H1 (cell line): Measurements from ENCODE around the gene FGFR2. TPM values are rescaled to one million over a fixed set of nuclear protein-coding genes. Genes with fewer than 3 reads are reported as not detected.

ENCODE experiments used
- CTCF ChIA-PET: fragments of 300-600 bp; sonication (Branson Sonifier 250); formaldehyde crosslinking; loops from one replicate; lab custom pipeline; 2021; ENCODE audit not compliant: partially characterized antibody; lab: Charles Lee
- POLR2A ChIA-PET: fragments of 300-600 bp; sonication (Branson Sonifier 250); formaldehyde crosslinking; loops from one replicate; lab custom pipeline; 2021; ENCODE audit warnings: inconsistent platforms; ENCODE audit not compliant: partially characterized antibody; lab: Charles Lee
- DNase-seq, 2 experiments: peaks; one replicate each; pipeline versions ENCODE4 v3.0.0 to v3.0.0-alpha.2; 2010 to 2022; ENCODE audit warnings: low spot score in 2 of 2, low read depth in 1 of 2, mixed read lengths in 1 of 2
- FAIRE-seq: peaks from 2 replicates; lab custom pipeline; 2011; peaks lifted over from hg19 to GRCh38; lab: Jason Lieb, UNC
- H2AFZ ChIP-seq: 2 replicates; pipeline ENCODE4 v1.8.1; 2012; ENCODE audit warnings: low read length, inconsistent platforms
- H2AK5ac ChIP-seq: 2 replicates; pipeline ENCODE4 v1.6.1; 2013; ENCODE audit warnings: low read depth, low read length
- H2BK120ac ChIP-seq: replicated peaks from 2 replicates; pipeline ENCODE3; 2013; ENCODE audit warnings: low read depth, low read length, inconsistent platforms
- H2BK12ac ChIP-seq: 2 replicates; pipeline ENCODE4 v1.6.1; 2013; ENCODE audit warnings: low read depth, low read length
- H2BK15ac ChIP-seq: 2 replicates; pipeline ENCODE4 v1.6.1; 2013; ENCODE audit warnings: low read length
- H2BK20ac ChIP-seq: 2 replicates; pipeline ENCODE4 v1.6.1; 2013; ENCODE audit warnings: low read length
- H2BK5ac ChIP-seq: 2 replicates; pipeline ENCODE4 v1.6.1; 2013; ENCODE audit warnings: low read depth, low read length
- H3K14ac ChIP-seq: 2 replicates; pipeline ENCODE4 v1.6.1; 2013; ENCODE audit warnings: inconsistent platforms; ENCODE audit not compliant: insufficient read length
- H3K18ac ChIP-seq: 2 replicates; pipeline ENCODE4 v1.6.1; 2013; ENCODE audit warnings: low read length; ENCODE audit errors: extremely low read depth
- H3K23ac ChIP-seq: 2 replicates; pipeline ENCODE4 v1.6.1; 2013; ENCODE audit warnings: inconsistent platforms; ENCODE audit not compliant: insufficient read length
- H3K23me2 ChIP-seq: 2 replicates; pipeline ENCODE4 v1.6.1; 2013; ENCODE audit warnings: low read depth, low read length
- H3K27ac ChIP-seq: 2 replicates; pipeline ENCODE4 v1.6.1; 2011; ENCODE audit warnings: low read depth, low read length, inconsistent platforms
- H3K27me3 ChIP-seq, 4 experiments: replicated peaks in 1 of 4; 1 replicate in 1 of 4; 2 replicates in 3 of 4; pipeline versions ENCODE4 v1.6.1 to v1.8.1; 2011 to 2013; ENCODE audit warnings: low read length in 3 of 4, mild to moderate bottlenecking in 3 of 4, inconsistent platforms in 2 of 4, mixed read lengths in 2 of 4, moderate library complexity in 1 of 4; ENCODE audit not compliant: control insufficient read depth in 3 of 4, insufficient read depth in 3 of 4; ENCODE audit errors: extremely low read depth in 1 of 4
- H3K36me3 ChIP-seq, 4 experiments: 2 replicates each; pipeline versions ENCODE4 v1.6.1 to v1.8.1; 2011 to 2013; ENCODE audit warnings: mild to moderate bottlenecking in 4 of 4, low read length in 3 of 4, moderate library complexity in 2 of 4, control low read depth in 1 of 4, inconsistent platforms in 1 of 4; ENCODE audit not compliant: insufficient read depth in 4 of 4, control insufficient read depth in 2 of 4
- H3K4ac ChIP-seq: replicated peaks from 2 replicates; pipeline ENCODE3; 2013; ENCODE audit warnings: low read length, low read depth, mixed read lengths, inconsistent platforms; ENCODE audit not compliant: insufficient read length
- H3K4me1 ChIP-seq, 4 experiments: replicated peaks in 1 of 4; 1 replicate in 1 of 4; 2 replicates in 3 of 4; pipeline versions ENCODE4 v1.6.1 to v1.8.1; 2011 to 2013; ENCODE audit warnings: low read length in 3 of 4, inconsistent platforms in 2 of 4, mixed read lengths in 1 of 4; ENCODE audit not compliant: insufficient read depth in 4 of 4, control insufficient read depth in 3 of 4
- H3K4me2 ChIP-seq, 2 experiments: 2 replicates each; pipeline versions ENCODE4 v1.6.1 to v1.8.1; 2011 to 2013; ENCODE audit warnings: low read depth in 2 of 2, low read length in 2 of 2, control low read depth in 1 of 2, inconsistent platforms in 1 of 2, mild to moderate bottlenecking in 1 of 2; ENCODE audit not compliant: insufficient read depth in 1 of 2
- H3K4me3 ChIP-seq, 4 experiments: fragments of 200-600, 300-600 bp in 1 of 4; sonication (generic), shearing (Covaris generic), sonication (Bioruptor Twin) in 1 of 4; 2 replicates each; pipeline versions ENCODE4 v1.5.1 to v1.8.1; 2011 to 2016; ENCODE audit warnings: low read length in 4 of 4, low read depth in 3 of 4, control low read depth in 2 of 4, inconsistent platforms in 2 of 4, mild to moderate bottlenecking in 2 of 4, mixed read lengths in 1 of 4, moderate library complexity in 1 of 4; ENCODE audit not compliant: insufficient read depth in 2 of 4; ENCODE audit errors: extremely low read depth in 1 of 4
- H3K56ac ChIP-seq: replicated peaks from 2 replicates; pipeline ENCODE3; 2013; ENCODE audit warnings: low read depth, mild to moderate bottlenecking, mixed read lengths, low read length, inconsistent platforms; ENCODE audit not compliant: insufficient read length
- H3K79me1 ChIP-seq: 2 replicates; pipeline ENCODE4 v1.6.1; 2013; ENCODE audit warnings: low read depth, low read length, control low read depth
- H3K79me2 ChIP-seq, 2 experiments: 2 replicates each; pipeline versions ENCODE4 v1.6.1 to v1.8.1; 2012 to 2013; ENCODE audit warnings: low read length in 2 of 2, mild to moderate bottlenecking in 2 of 2, inconsistent platforms in 1 of 2; ENCODE audit not compliant: insufficient read depth in 2 of 2, control insufficient read depth in 1 of 2
- H3K9ac ChIP-seq, 4 experiments: replicated peaks in 1 of 4; 1 replicate in 1 of 4; 2 replicates in 3 of 4; pipeline versions ENCODE4 v1.6.1 to v1.8.1; 2011 to 2013; ENCODE audit warnings: low read depth in 3 of 4, low read length in 3 of 4, control low read depth in 2 of 4, mild to moderate bottlenecking in 2 of 4, moderate library complexity in 2 of 4, inconsistent platforms in 1 of 4; ENCODE audit errors: extremely low read depth in 1 of 4
- H3K9me3 ChIP-seq, 2 experiments: 2 replicates each; pipeline versions ENCODE4 v1.6.1 to v1.8.1; 2012 to 2013; ENCODE audit warnings: mild to moderate bottlenecking in 2 of 2, moderate library complexity in 2 of 2, control low read depth in 1 of 2, inconsistent platforms in 1 of 2, low read depth in 1 of 2, low read length in 1 of 2, mixed read lengths in 1 of 2; ENCODE audit not compliant: insufficient read depth in 2 of 2
- H4K20me1 ChIP-seq, 2 experiments: replicated peaks in 1 of 2; 2 replicates each; pipeline versions ENCODE3 to v1.8.1; 2011 to 2013; ENCODE audit warnings: inconsistent platforms in 2 of 2, low read length in 2 of 2, mild to moderate bottlenecking in 1 of 2; ENCODE audit not compliant: insufficient read depth in 2 of 2, control insufficient read depth in 1 of 2
- H4K5ac ChIP-seq: 2 replicates; pipeline ENCODE4 v1.6.1; 2013; ENCODE audit warnings: low read length, low read depth, mixed read lengths, inconsistent platforms; ENCODE audit not compliant: insufficient read length
- H4K8ac ChIP-seq: 2 replicates; pipeline ENCODE4 v1.8.0; 2013; ENCODE audit warnings: mild to moderate bottlenecking, moderate library complexity, low read length, inconsistent platforms; ENCODE audit not compliant: insufficient read depth; ENCODE audit errors: extremely low read depth
- H4K91ac ChIP-seq: replicated peaks from 2 replicates; pipeline ENCODE3; 2013; ENCODE audit warnings: low read length, mixed read lengths, inconsistent platforms; ENCODE audit not compliant: insufficient read length
- KDM5A ChIP-seq: fragments of 200-600 bp; IDR thresholded peaks from 2 replicates; pipeline ENCODE4 v1.7.1; 2012; ENCODE audit warnings: mild to moderate bottlenecking, low read length, inconsistent platforms, mixed read lengths
- POLR2AphosphoS5 ChIP-seq: IDR thresholded peaks from 2 replicates; pipeline ENCODE4 v1.6.1; 2011; ENCODE audit warnings: low read depth, low read length
- RAD21 ChIP-seq, 2 experiments: IDR thresholded peaks in 1 of 2; conservative IDR thresholded peaks in 1 of 2; 2 replicates each; pipeline ENCODE4 v1.6.1; 2011; ENCODE audit warnings: low read depth in 2 of 2, low read length in 2 of 2, improper control_type of control experiment in 1 of 2, inconsistent platforms in 1 of 2, mild to moderate bottlenecking in 1 of 2, moderate library complexity in 1 of 2
- TCF12 ChIP-seq: IDR thresholded peaks from 2 replicates; pipeline ENCODE4 v1.6.1; 2011; ENCODE audit warnings: low read depth, mild to moderate bottlenecking, low read length
- WGBS, 2 experiments: shearing (Covaris generic) in 1 of 2; methylation state at CpG; one replicate each; pipeline versions ENCODE4 v1.1.6 to v1.1.7; 2013 to 2015; ENCODE audit warnings: low lambda C conversion rate in 2 of 2, mixed read lengths in 2 of 2, inconsistent platforms in 1 of 2, low coverage in 1 of 2, missing lambda C conversion rate in 1 of 2; ENCODE audit not compliant: insufficient replicate concordance in 2 of 2, insufficient coverage in 1 of 2, insufficient read length in 1 of 2; ENCODE audit errors: extremely low coverage in 1 of 2, missing lambda C conversion rate in 1 of 2; 5-methylcytosine and 5-hydroxymethylcytosine counted together
- polyA plus RNA-seq, 7 experiments: library from polyadenylated mRNA; depleted of rRNA in 3 of 7; stranded (reverse) in 5 of 7; unstranded in 2 of 7; fragments of >200 nt in 5 of 7; fragments of 200-250 nt in 2 of 7; gene quantifications; 1 replicate in 5 of 7; 2 replicates in 1 of 7; 4 replicates in 1 of 7; pipeline versions ENCODE4 v1.2.1 to v1.2.3, GENCODE V29; 2011 to 2013; ENCODE audit warnings: missing spikeins in 2 of 7, mixed read lengths in 2 of 7
- total RNA-seq: library from RNA; stranded (reverse); fragmentation: NEBNext Ultra II Directional; extraction: Animal tissue kit (Norgen Biotek cat#: 25700); gene quantifications from 2 replicates; pipeline ENCODE4 v1.2.1, GENCODE V29; 2021

The FGFR2 gene
- total and polyA plus RNA-seq, 2 of the 8 experiments (the other 6 are each of a cell fraction or from before 2014, with no cell fraction given): 50.2 to 81.2 TPM

DNA sequence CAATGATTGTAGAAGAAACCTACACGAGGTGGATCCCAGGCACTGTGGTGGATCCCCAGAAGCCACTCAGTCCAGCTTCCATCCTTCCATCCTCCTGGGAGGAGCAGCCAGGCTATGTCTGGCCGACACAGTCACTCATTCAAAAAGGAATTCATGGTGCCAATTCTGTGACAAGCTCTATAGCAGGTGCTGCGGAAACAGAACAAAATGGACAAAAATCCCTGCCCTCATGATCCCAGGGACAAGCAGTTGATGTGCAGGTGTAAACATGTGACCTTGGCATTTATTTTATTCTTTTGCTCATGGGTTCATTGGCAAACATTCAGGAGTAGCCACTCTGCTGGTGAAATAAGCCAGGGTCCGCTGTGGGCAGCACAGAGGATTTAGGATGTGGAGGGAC lies 49.2 kb upstream of the FGFR2 start:
- Histone ChIP-seq H4K91ac (no peak overlapping the region), H3K56ac (no peak overlapping the region), H3K27me3 (no peaks in the 10 kb centered on the region), H3K23me2 (no peaks in the 10 kb centered on the region), H2BK15ac (no peak overlapping the region), H3K79me2 (no peaks in the 10 kb centered on the region), H4K8ac (no peak overlapping the region), H3K9ac (no peak overlapping the region), H3K79me1 (no peaks in the 10 kb centered on the region), H3K23ac (no peak overlapping the region), H3K18ac (no peak overlapping the region), H3K14ac (no peak overlapping the region), H2BK5ac (no peak overlapping the region), H2BK12ac (no peak overlapping the region), H3K4me3 (no peak overlapping the region), H2AFZ (no peak overlapping the region), H2AK5ac (no peak overlapping the region), H2BK20ac (no peak overlapping the region), H3K4me1 (peaks cover 0 to 4% (median 0%) of the 10 kb centered on the region in 4 experiments; a peak in 3 of 7 replicates), H4K20me1 (no peaks in the 10 kb centered on the region), H3K9me3 (no peaks in the 10 kb centered on the region), H3K36me3 (no peaks in the 10 kb centered on the region), H3K27ac (no peak overlapping the region), H3K4ac (no peak overlapping the region), H4K5ac (no peak overlapping the region), H2BK120ac (no peak overlapping the region), H3K4me2 (no peak overlapping the region)
- WGBS, 2 experiments: 85% methylated on average over 4 of the region's 4 CpGs; no CpG with 5 or more reads in 1 of the 2 experiments
- no peak for DNase-seq
- CTCF ChIA-PET: interaction anchor here (1.3 kb wide), 1 partner anchor 16 kb away, joined by 3 read pairs; no protein-coding TSS in a partner anchor
- TF ChIP-seq RAD21 (IDR thresholded peaks at IDR 0.05 in 1 of 2, conservative IDR thresholded peaks at IDR 0.05 in 1 of 2; ENCODE audit: low read depth in 2 of 2, low read length in 2 of 2) (no peak), TCF12 (no peak), POLR2AphosphoS5 (no peak), KDM5A (no peak)
- no peak for FAIRE-seq
- POLR2A ChIA-PET: no interaction called here
